ENCODE measurements around the gene LDLRAD3. TPM values are rescaled to one million over a fixed set of nuclear protein-coding genes. Genes with fewer than 3 reads are reported as not detected.

Gene LDLRAD3
- total RNA-seq, 1 experiment from 2014 or later = 28.1 TPM

DNA sequence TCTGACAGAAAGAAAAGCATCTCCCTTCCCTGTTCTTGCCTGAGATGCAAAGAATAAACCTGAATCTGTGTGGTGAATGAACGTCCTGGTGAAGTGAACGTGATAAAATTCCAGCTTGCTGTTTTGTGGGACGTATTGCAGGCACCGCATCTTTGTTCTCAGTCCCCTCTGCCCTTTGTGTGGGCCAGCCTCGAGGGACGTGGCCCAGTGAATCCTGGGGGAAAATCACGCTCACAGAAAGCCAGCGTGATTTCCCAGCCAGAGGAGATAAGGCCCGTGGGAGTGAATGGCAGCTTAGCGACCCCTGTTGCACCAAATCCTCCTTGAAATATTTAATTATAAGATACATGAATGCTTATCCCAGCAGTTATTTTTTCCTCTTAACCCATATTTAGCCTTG, 216.2 kb downstream of the LDLRAD3 start:
- no peaks in the 10 kb centered on the region for H3K36me3 ChIP-seq (ENCODE audit: control insufficient read depth, insufficient read depth, low read length)
- no peak overlapping the region for H3K4me3 ChIP-seq (ENCODE audit: low read depth in 2 of 2, low read length in 2 of 2)
- H3K4me1 ChIP-seq (ENCODE audit: control insufficient read depth, insufficient read depth, low read length) = peaks cover 5% of the 10 kb centered on the region; the same call in 1 of the 2 replicates
- no peak overlapping the region for H3K27ac ChIP-seq (ENCODE audit: low read length)
- intact Hi-C loops (cut with micrococcal nuclease; ENCODE audit: unreplicated experiment) (no loop called here), in situ Hi-C loops (cut with HindIII; ENCODE audit: low pct_unique_long_range_greater_than_20kb, low sequenced_read_pairs) (no loop called here)
- no peak for DNase-seq (ENCODE audit: low read depth, low spot score)
- ATAC-seq = no peak
- TF ChIP-seq SIN3A (IDR thresholded peaks at IDR 0.05; ENCODE audit: borderline replicate concordance, insufficient read depth, low read depth, low read length) = no peak
- TF ChIP-seq TCF7L2 (IDR thresholded peaks at IDR 0.05; ENCODE audit: low read depth, low read length) = no peak
- no peak for TF ChIP-seq POLR2AphosphoS5 (IDR thresholded peaks at IDR 0.05; ENCODE audit: low read depth, low read length)
- TF ChIP-seq, protein P1, sequence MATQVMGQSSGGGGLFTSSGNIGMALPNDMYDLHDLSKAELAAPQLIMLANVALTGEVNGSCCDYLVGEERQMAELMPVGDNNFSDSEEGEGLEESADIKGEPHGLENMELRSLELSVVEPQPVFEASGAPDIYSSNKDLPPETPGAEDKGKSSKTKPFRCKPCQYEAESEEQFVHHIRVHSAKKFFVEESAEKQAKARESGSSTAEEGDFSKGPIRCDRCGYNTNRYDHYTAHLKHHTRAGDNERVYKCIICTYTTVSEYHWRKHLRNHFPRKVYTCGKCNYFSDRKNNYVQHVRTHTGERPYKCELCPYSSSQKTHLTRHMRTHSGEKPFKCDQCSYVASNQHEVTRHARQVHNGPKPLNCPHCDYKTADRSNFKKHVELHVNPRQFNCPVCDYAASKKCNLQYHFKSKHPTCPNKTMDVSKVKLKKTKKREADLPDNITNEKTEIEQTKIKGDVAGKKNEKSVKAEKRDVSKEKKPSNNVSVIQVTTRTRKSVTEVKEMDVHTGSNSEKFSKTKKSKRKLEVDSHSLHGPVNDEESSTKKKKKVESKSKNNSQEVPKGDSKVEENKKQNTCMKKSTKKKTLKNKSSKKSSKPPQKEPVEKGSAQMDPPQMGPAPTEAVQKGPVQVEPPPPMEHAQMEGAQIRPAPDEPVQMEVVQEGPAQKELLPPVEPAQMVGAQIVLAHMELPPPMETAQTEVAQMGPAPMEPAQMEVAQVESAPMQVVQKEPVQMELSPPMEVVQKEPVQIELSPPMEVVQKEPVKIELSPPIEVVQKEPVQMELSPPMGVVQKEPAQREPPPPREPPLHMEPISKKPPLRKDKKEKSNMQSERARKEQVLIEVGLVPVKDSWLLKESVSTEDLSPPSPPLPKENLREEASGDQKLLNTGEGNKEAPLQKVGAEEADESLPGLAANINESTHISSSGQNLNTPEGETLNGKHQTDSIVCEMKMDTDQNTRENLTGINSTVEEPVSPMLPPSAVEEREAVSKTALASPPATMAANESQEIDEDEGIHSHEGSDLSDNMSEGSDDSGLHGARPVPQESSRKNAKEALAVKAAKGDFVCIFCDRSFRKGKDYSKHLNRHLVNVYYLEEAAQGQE (IDR thresholded peaks at IDR 0.05; ENCODE audit: insufficient read depth in 1 of 2, low read depth in 2 of 2, low read length in 1 of 2) = no peak
- TF ChIP-seq, protein P2, sequence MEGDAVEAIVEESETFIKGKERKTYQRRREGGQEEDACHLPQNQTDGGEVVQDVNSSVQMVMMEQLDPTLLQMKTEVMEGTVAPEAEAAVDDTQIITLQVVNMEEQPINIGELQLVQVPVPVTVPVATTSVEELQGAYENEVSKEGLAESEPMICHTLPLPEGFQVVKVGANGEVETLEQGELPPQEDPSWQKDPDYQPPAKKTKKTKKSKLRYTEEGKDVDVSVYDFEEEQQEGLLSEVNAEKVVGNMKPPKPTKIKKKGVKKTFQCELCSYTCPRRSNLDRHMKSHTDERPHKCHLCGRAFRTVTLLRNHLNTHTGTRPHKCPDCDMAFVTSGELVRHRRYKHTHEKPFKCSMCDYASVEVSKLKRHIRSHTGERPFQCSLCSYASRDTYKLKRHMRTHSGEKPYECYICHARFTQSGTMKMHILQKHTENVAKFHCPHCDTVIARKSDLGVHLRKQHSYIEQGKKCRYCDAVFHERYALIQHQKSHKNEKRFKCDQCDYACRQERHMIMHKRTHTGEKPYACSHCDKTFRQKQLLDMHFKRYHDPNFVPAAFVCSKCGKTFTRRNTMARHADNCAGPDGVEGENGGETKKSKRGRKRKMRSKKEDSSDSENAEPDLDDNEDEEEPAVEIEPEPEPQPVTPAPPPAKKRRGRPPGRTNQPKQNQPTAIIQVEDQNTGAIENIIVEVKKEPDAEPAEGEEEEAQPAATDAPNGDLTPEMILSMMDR (IDR thresholded peaks at IDR 0.05) = no peak
- BruUV-seq (replicated peaks) = no TSS peak
- ChIA-PET CTCF (no interaction called here), POLR2A (no interaction called here)
- H3K9me3 ChIP-seq (ENCODE audit: control insufficient read depth, insufficient read depth, low read depth, low read length) = no peaks in the 10 kb centered on the region
- no peaks in the 10 kb centered on the region for H3K27me3 ChIP-seq (ENCODE audit: control insufficient read depth, insufficient read depth, low read length)

DNA sequence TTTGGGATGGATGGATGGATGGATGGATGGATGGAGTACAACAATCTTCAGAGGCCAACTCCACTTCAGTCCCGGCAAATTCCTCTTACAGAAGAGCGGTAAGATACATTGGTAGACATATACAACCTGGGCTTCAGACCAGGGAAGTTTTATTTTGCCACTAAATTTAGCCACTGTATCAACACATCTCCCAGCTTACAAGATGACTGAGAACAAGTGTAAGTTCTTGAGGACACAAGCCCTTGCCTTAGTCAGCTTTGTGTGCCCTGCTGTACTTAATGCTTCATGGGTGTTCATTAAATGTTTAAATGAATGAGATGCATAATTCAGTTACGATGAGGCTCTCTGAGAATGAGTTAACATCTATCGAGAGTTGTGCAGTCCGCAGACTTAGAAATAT, 217.7 kb downstream of the LDLRAD3 start:
- no TSS peak for BruUV-seq (replicated peaks)
- Histone ChIP-seq H3K36me3 (ENCODE audit: control insufficient read depth, insufficient read depth, low read length) (no peaks in the 10 kb centered on the region), H3K4me3 (ENCODE audit: low read depth in 2 of 2, low read length in 2 of 2) (no peak overlapping the region), H3K4me1 (ENCODE audit: control insufficient read depth, insufficient read depth, low read length) (no peaks in the 10 kb centered on the region; the same call in 1 of the 2 replicates), H3K27ac (ENCODE audit: low read length) (no peak overlapping the region), H3K27me3 (ENCODE audit: control insufficient read depth, insufficient read depth, low read length) (no peaks in the 10 kb centered on the region), H3K9me3 (ENCODE audit: control insufficient read depth, insufficient read depth, low read depth, low read length) (no peaks in the 10 kb centered on the region)
- intact Hi-C loops (cut with micrococcal nuclease; ENCODE audit: unreplicated experiment) (no loop called here), in situ Hi-C loops (cut with HindIII; ENCODE audit: low pct_unique_long_range_greater_than_20kb, low sequenced_read_pairs) (no loop called here)
- no peak for ATAC-seq
- no peak for DNase-seq (ENCODE audit: low read depth, low spot score)
- TF ChIP-seq, protein P2 (IDR thresholded peaks at IDR 0.05) = no peak
- TF ChIP-seq, protein P1 (IDR thresholded peaks at IDR 0.05; ENCODE audit: insufficient read depth in 1 of 2, low read depth in 2 of 2, low read length in 1 of 2) = no peak
- TF ChIP-seq TCF7L2 (IDR thresholded peaks at IDR 0.05; ENCODE audit: low read depth, low read length) = no peak
- TF ChIP-seq POLR2AphosphoS5 (IDR thresholded peaks at IDR 0.05; ENCODE audit: low read depth, low read length) = no peak
- no peak for TF ChIP-seq SIN3A (IDR thresholded peaks at IDR 0.05; ENCODE audit: borderline replicate concordance, insufficient read depth, low read depth, low read length)
- CTCF ChIA-PET = no interaction called here
- POLR2A ChIA-PET = interaction anchor here (1.1 kb wide), 1 partner anchor 30 kb away, joined by 5 read pairs; no protein-coding TSS in a partner anchor

Data from Panc1 (cell line).